SK-N-MC (cell line): ENCODE results near the gene PDS5A.
"Not testable (repeated sequence)": the region's sequence is repeated elsewhere in the genome, so short reads cannot be mapped to it uniquely, and the experiment has no call there.

Source experiments
- DNase-seq: peaks from one replicate; pipeline ENCODE4 v3.0.0-alpha.2; 2011; ENCODE audit warnings: low read depth, low spot score
- H3K27ac ChIP-seq: fragments of 200-600 bp; sonication (generic); 2 replicates; pipeline ENCODE4 v1.5.1; 2016; ENCODE audit warnings: mixed run types
- H3K36me3 ChIP-seq: fragments of 200-600 bp; sonication (generic); 2 replicates; pipeline ENCODE4 v1.6.1; 2017; ENCODE audit warnings: antibody characterized with exemption, low read length, mixed read lengths; ENCODE audit not compliant: insufficient read depth
- H3K4me3 ChIP-seq: fragments of 200-600 bp; sonication (generic); 2 replicates; pipeline ENCODE4 v1.5.1; 2016
- H3K9ac ChIP-seq: fragments of 200-600 bp; sonication (generic); 2 replicates; pipeline ENCODE4 v1.8.0; 2017; ENCODE audit warnings: mixed run types, mixed read lengths; ENCODE audit not compliant: insufficient read length
- H3K9me3 ChIP-seq: fragments of 200-600 bp; sonication (generic); 2 replicates; pipeline ENCODE4 v1.6.1; 2017; ENCODE audit warnings: low read depth, mild to moderate bottlenecking, antibody characterized with exemption, low read length, moderate library complexity, mixed read lengths
- EZH2 ChIP-seq: fragments of 200-600 bp; sonication (generic); IDR thresholded peaks from one replicate; pipeline ENCODE4 v1.6.1; 2017; ENCODE audit warnings: antibody characterized with exemption
- FOXP2 ChIP-seq: optimal IDR thresholded peaks from 2 replicates; pipeline ENCODE3; 2011; ENCODE audit warnings: mild to moderate bottlenecking, moderate library complexity; ENCODE audit not compliant: insufficient read depth; ENCODE audit errors: extremely low read length, control extremely low read depth
- POLR2AphosphoS5 ChIP-seq: IDR thresholded peaks from 2 replicates; pipeline ENCODE4 v1.6.1; 2012; ENCODE audit warnings: mild to moderate bottlenecking, low read depth, low read length, borderline replicate concordance

Gene PDS5A

DNA sequence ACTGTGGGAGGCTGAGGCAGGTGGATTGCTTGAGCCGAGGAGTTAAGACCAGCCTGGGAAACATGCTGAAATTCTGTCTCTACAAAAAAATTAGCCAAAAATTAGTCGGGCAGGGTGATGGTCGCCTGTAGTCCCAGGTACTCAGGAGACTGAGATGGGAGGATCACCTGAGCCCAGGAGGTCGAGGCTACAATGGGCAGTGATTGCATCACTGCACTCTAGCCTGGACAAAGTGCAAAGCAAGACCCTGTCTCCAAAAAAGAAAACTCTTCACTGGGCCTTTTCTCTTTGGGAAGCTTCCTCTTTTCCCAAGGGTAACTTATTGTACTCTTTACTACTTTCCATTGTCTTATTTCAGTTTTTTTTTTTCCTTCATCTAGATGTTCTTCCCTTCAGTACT lies 190.9 kb downstream of the PDS5A start:
- Histone ChIP-seq H3K27ac (no peak overlapping the region), H3K9me3 (no peaks in the 10 kb centered on the region), H3K9ac (no peak overlapping the region), H3K36me3 (0 out of 2 replicates have a peak, but pooled peaks cover 4% of the 10 kb centered on the region), H3K4me3 (no peak overlapping the region)
- DNase-seq = no peak
- TF ChIP-seq EZH2 (no peak), POLR2AphosphoS5 (0 out of 2 replicates have a peak, but pooled peaks have one; percentile 19)

DNA sequence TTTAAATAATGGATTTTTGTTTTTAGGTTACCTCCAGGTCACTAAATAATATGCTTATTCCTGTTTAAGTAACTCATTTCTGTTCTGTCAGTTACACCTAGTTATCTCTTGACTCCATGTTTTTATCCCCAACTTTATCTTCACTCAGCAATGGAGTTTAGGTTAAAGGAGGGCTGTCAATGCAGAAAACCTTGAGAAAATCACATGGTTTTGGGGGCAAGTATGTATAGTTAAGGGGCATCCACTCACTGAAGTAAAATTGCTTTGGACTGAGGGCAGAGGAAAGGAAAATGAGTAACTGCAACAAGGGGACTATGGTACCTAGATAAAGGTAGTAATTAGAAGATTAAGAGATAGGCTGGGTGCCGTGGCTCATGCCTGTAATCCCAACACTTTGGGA lies 192.6 kb downstream of the PDS5A start:
- TF ChIP-seq EZH2 = no peak
- TF ChIP-seq FOXP2 = no peak
- no peak for TF ChIP-seq POLR2AphosphoS5
- H3K9me3 ChIP-seq = no peaks in the 10 kb centered on the region
- no peak overlapping the region for H3K4me3 ChIP-seq
- no peak overlapping the region for H3K27ac ChIP-seq
- no peak overlapping the region for H3K9ac ChIP-seq
- peaks cover 17% of the 10 kb centered on the region for H3K36me3 ChIP-seq
- no peak for DNase-seq

DNA sequence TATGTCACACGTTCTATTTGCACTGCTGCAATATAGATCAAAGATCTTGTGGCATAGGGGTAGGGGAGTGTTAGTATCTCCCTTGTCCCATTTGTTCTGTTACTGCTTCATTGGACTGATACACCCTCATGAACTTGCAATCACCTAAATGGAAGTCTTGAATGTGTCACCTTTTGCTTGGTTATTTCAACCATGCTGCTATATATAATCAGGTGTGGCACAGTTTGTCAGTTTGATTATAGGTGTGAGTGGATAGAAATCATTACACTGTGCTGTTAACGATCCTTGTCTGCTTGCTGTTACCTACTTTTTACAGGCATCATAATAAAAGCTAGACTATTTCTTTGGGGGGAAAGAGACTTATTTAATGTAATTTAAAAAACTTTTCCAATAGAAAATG lies 195.7 kb downstream of the PDS5A start:
- H3K9ac ChIP-seq, H3K27ac ChIP-seq, DNase-seq, H3K9me3 ChIP-seq, H3K4me3 ChIP-seq: not testable (repeated sequence)
- H3K36me3 ChIP-seq = peaks cover 48% of the 10 kb centered on the region
